ENCODE measurements around the gene HOTAIR.

HOTAIR gene

GRCh38 chr12:53997204-53998109, 22.7 kb upstream of the HOTAIR start:
- no peak for TF ChIP-seq CTCF (conservative IDR thresholded peaks at IDR 0.05; ENCODE audit: low read depth, low read length)
- no peak overlapping the region for H3K4me3 ChIP-seq (ENCODE audit: low read depth, low read length)
- DNase-seq (ENCODE audit: low read depth) = no peak

GRCh38 chr12:53996240-53997203, 21.8 kb upstream of the HOTAIR start:
- TF ChIP-seq CTCF (conservative IDR thresholded peaks at IDR 0.05; ENCODE audit: low read depth, low read length) = no peak
- no peak for DNase-seq (ENCODE audit: low read depth)
- peak overlapping the region; percentile 46 for H3K4me3 ChIP-seq (ENCODE audit: low read depth, low read length)

GRCh38 chr12:53995378-53996239, 20.9 kb upstream of the HOTAIR start:
- TF ChIP-seq CTCF (conservative IDR thresholded peaks at IDR 0.05; ENCODE audit: low read depth, low read length) = no peak
- no peak for DNase-seq (ENCODE audit: low read depth)

GRCh38 chr12:53995002-53995377, 20.2 kb upstream of the HOTAIR start:
- no peak for DNase-seq (ENCODE audit: low read depth)
- no peak for TF ChIP-seq CTCF (conservative IDR thresholded peaks at IDR 0.05; ENCODE audit: low read depth, low read length)
- no peak overlapping the region for H3K4me3 ChIP-seq (ENCODE audit: low read depth, low read length)

More at GRCh38 chr12:53995378-53996239, 20.9 kb upstream of the HOTAIR start:
- H3K4me3 ChIP-seq (ENCODE audit: low read depth, low read length) = peak overlapping the region; percentile 46

GRCh38 chr12:53994264-53995001, 19.7 kb upstream of the HOTAIR start:
- DNase-seq (ENCODE audit: low read depth) = no peak
- H3K4me3 ChIP-seq (ENCODE audit: low read depth, low read length) = no peak overlapping the region
- TF ChIP-seq CTCF (conservative IDR thresholded peaks at IDR 0.05; ENCODE audit: low read depth, low read length) = no peak

GRCh38 chr12:53994009-53994263, 19.2 kb upstream of the HOTAIR start:
- no peak overlapping the region for H3K4me3 ChIP-seq (ENCODE audit: low read depth, low read length)
- DNase-seq (ENCODE audit: low read depth) = no peak

More at GRCh38 chr12:53994009-53994263, 19.2 kb upstream of the HOTAIR start:
- no peak for TF ChIP-seq CTCF (conservative IDR thresholded peaks at IDR 0.05; ENCODE audit: low read depth, low read length)

All from choroid plexus epithelial cell (primary cell).